SH-SY5Y (cell line): Measurements from ENCODE around the gene SLC25A47.

ENCODE experiments used
- GATA2 ChIP-seq: IDR thresholded peaks from 2 replicates; pipeline ENCODE4 v1.6.1; 2011; ENCODE audit warnings: mild to moderate bottlenecking, low read depth, low read length
- GATA3 ChIP-seq: IDR thresholded peaks from 2 replicates; pipeline ENCODE4 v1.6.1; 2011; ENCODE audit warnings: low read depth, mild to moderate bottlenecking, low read length, moderate library complexity

SLC25A47 gene

DNA sequence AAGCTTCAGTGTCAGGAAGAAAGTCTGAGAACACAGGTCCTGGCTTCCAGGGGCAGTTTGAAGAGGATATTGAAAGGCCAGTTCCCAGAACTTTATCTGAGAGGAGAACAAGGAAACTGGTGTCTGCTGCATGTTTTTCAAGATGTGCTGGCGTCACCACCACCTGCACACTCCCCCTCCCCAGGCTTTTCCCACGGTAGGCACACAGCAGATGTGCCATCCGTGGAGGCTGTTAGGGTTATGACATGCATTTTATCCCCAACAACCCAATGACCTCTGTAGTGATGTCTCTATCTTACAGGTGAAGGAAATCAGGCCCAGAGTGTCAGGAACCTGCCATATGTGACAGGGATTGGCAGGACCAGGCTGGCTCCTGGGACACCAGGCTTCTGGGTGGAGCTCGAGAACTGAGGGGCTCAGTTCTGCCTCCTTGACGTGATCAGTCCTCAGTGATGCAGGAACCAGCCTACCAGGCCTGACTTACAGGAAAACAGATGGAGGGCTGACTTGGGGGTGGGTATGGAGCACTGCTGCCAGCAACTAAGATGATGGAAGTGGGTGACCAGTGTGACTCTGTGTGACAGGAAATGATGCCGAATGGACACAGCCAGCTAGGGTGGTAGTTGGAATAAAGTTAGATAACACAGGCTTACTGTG is 16.8 kb downstream of the SLC25A47 start:
- TF ChIP-seq GATA3, result no peak
- no peak for TF ChIP-seq GATA2

DNA sequence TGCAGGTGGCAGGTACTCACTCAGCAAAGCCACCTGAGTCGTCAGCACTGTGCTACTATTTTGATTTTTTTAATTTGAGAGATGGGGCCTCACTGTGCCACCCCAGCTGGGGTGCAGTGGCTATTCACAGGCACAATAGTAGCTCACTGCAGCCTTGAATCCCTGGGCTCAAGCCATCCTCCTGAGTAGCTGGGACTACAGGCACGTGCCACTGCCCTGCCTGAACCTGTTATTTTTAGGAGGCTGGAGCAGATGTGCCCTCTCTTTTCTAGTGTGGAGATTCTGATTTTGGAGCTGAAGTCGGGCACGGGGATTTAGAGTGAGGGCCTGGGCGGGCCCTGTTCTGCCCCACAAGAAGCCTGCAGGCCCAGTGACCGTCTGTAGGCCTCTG is 17.3 kb downstream of the SLC25A47 start:
- TF ChIP-seq GATA2 (no peak), GATA3 (no peak)

DNA sequence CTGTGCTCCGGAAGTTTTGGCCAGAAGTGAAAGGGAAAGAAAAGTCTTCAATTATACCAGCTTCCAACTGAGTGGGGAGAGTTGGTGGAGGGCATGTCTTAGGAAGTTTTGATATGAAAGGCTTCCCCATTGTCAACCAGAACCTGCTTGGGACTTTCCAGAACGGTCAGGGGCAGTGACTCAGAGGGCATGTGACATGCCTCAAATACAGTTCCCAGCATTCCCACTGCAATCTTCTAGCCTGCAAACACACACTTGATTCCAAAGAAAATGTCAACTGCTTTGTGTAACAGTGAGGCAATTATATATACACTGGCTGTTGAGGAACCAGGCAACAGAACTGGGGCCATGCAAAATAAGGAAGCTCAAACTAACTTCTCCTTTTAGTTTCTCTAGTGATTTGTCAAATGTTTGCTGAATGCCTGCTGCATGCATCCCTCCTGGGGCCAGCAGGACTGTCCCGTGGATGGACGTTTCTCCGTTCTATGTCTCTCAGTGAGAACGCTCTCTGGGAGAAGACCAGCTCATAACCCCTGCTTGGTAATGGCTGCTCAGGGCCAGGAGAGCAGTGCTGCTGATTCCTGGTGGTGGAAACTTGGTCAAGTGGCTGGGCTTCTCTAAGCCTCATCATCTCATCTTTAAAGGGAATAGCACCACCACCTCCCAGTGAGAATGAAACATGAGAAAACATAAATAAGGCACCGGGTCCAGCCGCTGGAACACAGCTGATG is 18.3 kb downstream of the SLC25A47 start:
- TF ChIP-seq GATA3 (no peak), GATA2 (no peak)

DNA sequence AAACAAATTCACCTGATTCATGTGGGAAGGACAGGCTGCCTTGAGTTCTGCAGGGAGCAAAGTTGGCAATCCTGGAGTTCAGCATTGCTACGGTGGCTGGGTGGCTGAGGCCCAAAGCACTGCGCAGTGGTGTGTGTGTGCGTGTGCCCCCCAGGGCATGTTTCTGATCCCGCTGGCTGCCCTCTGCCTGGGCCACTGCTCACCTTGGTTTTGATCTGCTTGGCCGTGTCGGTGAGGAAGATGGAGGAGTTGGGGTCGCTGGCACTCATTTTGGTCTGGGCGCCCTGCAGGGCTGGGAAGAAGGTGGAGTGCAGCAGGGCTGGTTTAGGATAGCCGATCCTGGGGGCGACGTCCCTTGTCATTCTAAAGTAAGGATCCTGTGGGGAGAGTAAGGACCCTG is 19.1 kb downstream of the SLC25A47 start:
- no peak for TF ChIP-seq GATA3
- no peak for TF ChIP-seq GATA2

DNA sequence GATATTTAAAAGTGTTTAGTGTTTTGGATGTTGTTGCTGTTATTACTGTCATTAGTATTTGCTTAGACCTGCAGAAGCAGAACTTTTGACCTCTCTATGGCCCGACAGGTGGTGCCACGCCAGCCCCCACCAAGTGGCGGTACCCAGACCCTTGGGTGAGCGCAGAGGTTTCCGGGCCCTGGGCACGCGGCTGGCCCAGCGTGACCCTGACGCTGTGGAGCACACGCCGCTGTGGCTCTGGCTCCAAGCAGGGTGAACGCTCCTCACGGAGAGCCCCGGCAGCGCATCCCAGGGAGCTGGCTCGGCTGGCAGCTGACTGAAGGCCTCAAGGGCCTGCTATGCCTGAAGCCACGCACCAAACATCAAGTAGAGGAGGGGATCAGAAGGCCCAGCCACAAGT is 22.6 kb downstream of the SLC25A47 start:
- TF ChIP-seq GATA3 (no peak), GATA2 (no peak)

DNA sequence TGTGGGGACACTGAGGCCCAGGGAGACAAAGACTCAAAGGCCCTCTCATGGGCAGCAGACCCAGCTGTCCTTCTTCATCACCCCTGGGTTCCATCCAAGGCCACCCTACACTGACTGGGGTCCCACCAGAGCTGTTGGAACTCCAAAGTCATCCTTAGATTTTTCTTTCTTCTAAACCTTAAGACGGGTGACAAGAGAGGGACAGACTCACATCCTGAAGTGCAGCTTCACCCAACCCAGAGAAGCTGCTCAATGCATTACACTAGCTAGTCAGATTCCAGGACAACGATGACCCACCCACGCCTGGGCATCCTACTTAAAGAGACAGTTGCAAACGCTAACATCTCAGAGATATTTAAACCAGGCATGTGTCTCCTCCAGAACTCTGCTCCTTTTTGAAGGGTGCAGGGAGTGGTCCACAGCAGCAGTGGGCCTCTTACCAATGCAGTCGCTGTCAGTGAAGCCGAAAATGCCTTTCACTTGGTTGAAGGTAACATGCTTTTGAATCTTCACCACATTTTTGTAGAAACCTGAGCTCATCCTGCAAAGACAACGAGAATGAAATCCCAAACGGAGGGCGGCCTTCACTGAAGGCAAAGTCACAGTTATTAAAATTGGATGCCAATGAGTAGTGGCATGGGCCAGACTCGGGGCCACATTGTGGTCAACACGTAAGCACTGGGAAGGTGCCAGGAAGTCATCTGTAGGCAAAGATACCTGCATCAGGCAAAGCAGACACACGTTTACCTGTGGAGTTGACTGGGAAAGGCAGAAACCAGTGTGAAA is 23.4 kb downstream of the SLC25A47 start:
- TF ChIP-seq GATA2 (no peak), GATA3 (no peak)

DNA sequence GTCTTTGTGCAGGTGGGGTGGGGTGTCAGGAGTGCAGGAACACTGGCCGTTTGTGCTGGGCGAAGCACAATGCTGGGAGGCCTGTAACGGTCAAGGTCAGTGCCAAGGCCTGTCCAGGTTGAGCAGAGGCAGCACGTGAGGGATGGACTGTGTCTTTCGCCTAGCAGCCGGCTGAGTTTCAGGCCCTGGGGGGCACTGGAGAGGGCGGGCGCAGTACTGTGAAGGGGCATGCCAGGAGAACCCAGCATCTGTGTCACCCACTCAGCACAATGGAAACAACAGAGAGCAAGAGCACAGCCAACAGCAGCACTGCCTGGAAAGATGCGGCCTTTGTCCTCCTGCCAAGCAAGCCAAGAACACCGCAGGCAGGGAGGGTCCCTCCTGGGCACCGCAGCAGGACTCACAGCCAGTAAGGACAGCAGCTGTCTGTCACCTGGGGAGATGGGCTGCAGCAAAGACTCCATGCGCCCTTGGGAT is 25.2 kb downstream of the SLC25A47 start:
- TF ChIP-seq GATA3 (no peak), GATA2 (no peak)

DNA sequence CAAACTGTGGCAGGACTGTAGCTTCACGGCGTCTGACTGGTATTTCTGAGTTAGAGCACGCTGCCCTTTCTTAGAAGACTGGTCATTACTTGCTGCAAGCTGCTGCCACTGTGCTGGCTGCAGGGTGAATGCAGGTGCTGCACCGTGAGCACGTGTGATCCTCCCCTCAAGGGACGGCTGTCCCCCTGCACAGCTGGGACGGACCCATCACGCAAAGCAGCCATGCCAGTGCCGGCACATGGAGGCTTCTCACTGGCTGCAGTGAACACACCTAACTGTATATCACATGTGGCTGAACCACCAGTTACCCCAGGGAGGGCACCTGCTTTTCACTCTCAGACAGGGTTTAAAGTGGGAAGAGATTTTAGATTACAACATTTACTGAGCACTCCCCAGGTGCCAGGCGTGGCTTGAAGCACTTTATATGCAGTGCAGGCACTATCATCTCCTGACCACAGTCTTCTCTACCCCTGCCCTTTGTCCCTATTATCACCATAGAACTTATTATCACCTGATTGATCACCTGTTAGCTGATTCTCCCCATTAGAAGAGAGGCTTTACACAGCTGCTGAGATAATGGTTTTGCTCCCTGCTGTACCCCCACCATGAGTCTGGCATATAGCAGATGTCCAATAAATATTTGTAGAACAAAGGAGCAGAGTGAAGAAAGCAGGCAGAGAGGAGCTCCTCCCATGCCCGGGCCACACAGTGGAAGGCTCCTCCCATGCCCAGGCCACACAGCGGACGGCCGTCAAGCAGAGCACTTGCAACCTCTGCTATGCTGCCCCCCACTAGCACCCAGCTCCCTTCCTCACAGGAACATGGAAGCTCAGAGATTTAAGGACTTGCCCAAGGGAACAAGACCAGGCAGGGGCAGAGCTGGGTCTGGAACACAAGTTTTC is 25.9 kb downstream of the SLC25A47 start:
- TF ChIP-seq GATA2 (no peak), GATA3 (no peak)

DNA sequence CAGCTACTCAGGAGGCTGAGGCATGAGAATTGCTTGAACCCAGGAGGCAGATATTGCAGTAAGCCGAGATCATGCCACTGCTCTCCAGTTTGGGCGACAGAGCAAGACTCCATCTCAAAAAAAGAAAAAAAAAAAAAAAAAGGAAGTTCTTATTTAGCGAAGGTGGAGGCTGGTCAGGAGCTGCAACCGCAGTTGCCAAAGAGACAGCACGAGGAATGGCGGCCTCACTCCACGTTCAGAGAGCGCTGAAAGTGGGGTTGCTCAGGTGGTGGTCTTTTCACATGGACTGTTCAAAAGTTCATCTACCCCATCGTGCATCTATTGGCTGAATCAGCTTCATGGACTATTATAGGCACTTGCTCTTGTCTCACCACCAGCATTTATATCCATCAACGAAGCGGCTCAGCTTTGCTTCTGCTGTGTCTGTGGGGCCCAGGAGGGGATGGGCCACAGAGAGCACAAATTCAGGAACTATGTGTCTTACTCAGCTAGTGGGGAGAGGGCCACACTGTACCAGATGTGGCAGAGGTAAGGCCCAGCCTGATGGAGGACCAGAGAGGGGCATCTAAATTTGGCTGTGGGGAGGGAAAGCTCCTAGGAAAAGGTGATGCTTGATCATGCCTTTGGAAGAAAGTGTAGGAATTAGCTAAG is 27.3 kb downstream of the SLC25A47 start:
- TF ChIP-seq GATA2 (no peak), GATA3 (no peak)

DNA sequence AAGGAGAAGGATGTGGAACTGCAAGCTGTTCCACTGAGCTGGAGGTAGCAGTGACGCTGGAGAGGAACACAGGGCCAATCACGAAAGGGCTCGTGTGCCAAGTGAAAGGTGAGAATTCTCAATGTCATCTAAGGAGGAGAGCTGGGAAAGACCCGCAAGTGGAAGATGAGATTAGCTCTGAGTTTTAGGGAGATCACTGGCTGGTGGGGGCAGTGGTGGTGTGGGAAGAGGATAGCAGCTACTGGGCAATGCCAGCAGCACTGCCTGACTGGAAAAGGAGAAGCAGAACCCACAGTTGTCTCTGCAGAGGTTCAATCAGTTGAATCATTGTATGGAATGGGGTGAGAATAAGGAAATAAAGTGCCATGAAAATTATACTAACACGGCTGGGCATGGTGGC is 27.8 kb downstream of the SLC25A47 start:
- TF ChIP-seq GATA2, result no peak
- no peak for TF ChIP-seq GATA3

DNA sequence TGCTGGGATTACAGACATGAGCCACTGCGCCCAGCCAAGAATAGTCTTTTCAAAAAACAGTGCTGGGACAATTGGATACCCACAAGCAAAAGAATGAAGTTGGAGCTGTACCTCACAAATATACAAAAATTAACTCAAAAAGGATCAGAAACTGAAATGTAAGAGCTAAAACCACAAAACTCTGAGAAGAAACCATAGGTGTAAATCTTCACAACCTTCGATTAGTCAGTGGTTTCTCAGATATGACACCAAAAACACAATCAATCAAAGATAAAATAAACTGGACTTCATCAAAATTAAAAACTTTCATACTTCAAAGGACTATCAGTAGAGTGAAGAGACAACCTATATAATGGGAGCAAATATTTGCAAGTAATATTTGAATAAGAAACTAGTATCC is 35.3 kb downstream of the SLC25A47 start:
- no peak for TF ChIP-seq GATA2
- TF ChIP-seq GATA3, result no peak

DNA sequence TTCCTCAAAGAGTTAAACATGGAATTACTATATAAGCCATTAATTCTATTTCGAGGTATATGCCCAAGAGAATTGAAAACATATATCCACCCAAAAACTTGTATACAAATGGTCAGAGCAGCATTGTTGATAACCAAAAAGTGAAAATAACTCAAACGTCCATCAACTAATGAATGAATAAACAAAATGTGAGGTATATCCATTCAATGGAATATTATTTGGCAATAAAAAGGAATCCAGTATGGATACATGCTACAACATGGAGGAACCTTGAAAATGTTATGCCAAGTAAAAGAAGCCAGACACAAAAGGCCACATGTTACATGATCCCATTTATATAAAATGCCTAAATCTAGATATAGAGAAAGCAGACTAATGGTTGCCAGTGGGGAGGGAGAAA is 36.0 kb downstream of the SLC25A47 start:
- TF ChIP-seq GATA3 (no peak), GATA2 (no peak)

DNA sequence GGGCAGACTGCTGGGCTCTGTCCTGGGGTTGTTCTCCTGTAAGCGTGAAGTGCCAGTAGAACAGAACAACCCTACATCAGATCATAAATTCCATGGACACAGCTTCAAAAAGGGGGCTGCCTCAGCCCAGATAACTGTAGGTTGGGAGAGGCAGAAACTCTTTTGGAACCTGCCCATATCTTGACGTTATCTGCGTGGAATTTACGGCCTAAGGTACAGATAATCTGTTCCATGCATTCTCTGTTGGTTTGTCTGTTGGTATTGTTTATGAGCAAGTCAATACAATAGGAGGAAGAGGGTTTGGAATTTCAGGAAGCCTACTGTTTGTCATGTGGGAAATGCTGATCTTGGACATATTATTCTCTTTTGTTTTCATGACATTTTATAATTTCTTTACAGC is 36.7 kb downstream of the SLC25A47 start:
- no peak for TF ChIP-seq GATA3
- no peak for TF ChIP-seq GATA2

DNA sequence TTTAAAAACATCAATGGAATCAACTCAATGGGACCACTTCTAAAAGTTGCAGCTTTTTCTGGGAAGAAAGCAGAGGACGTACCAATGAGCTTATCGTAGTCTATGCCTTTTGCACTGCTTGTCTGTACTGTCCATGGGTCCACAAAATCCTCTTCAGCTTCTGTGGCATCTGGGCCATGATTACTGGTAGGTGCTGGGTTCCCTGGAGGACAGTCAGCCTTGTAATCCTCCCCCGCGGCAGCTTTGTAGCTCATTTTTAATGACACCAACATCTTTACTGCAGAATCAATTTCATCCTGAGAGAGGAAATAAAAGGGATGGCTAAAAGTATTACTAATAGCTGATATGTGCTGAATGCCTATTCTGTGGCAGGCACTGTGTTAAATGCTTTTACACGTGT is 38.5 kb downstream of the SLC25A47 start:
- TF ChIP-seq GATA2 (no peak), GATA3 (no peak)
